GM10248 (cell line): ENCODE data around the gene TTLL6.

Experiments used
- CTCF ChIA-PET: fragments of 300-600 bp; sonication (Branson Sonifier 250); formaldehyde crosslinking; extraction: SDS; loops from one replicate; lab custom pipeline; 2021; ENCODE audit warnings: antibody characterized with exemption; lab: Yijun Ruan, JAX
- POLR2A ChIA-PET: fragments of 350-650 bp; sonication (Branson Sonifier 250); formaldehyde crosslinking; extraction: SDS; loops from one replicate; lab custom pipeline; 2020; ENCODE audit warnings: antibody characterized with exemption; lab: Yijun Ruan, JAX
- DNase-seq: peaks from one replicate; pipeline ENCODE4 v3.0.0; 2012; ENCODE audit errors: extremely low spot score
- TF ChIP-seq, protein P1 (sequence below): IDR thresholded peaks from 2 replicates; pipeline ENCODE4 v1.5.1; 2012; ENCODE audit warnings: mild to moderate bottlenecking, low read depth; ENCODE audit errors: extremely low read depth, missing control alignments, control extremely low read depth

The TTLL6 gene

DNA sequence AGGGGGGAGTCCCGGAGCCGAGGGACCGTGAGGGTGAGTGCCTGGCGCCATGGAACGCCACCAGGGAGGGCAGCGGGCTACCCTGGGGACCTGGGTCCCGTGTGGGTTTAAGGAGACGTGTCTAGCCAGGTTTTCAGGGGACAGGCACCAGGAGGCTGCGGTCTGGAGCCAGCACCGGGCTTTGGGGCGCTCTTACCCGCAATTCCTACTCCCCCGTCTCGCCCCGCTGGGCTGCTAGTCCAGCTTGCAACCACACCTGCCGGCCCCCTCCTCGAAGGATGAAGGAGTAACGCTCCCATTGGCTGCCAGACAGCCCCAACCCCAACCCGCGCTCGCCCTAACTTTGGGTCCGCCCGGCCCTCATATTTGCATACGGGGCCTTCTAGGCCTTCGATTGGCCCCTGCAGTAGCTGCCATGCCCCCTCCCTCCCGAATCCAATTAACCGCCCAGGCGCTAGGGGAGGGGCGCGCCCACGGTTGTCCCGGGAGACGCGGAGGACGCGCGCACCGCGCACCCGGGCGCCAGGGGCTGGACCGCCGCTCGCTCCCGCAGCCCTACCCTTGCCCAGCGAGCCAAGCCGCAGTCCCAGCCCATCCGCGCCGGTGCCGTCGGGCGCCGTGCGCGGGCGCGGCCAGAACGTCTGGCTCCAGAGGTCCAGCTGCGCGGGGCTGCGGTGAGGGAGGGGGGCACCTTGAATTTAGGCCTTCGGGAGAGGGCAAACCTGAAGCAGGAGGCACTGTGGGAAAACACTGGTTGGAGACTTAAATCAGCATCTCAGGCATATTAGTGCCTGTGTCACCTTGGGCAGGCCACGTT lies at the start of gene TTLL6:
Gene TTLL6, minus strand, starts transcription at position 456 of the 817 bp plus-strand sequence. Its CDS starts 157 bp downstream, at position 299.
- TF ChIP-seq, protein P1, sequence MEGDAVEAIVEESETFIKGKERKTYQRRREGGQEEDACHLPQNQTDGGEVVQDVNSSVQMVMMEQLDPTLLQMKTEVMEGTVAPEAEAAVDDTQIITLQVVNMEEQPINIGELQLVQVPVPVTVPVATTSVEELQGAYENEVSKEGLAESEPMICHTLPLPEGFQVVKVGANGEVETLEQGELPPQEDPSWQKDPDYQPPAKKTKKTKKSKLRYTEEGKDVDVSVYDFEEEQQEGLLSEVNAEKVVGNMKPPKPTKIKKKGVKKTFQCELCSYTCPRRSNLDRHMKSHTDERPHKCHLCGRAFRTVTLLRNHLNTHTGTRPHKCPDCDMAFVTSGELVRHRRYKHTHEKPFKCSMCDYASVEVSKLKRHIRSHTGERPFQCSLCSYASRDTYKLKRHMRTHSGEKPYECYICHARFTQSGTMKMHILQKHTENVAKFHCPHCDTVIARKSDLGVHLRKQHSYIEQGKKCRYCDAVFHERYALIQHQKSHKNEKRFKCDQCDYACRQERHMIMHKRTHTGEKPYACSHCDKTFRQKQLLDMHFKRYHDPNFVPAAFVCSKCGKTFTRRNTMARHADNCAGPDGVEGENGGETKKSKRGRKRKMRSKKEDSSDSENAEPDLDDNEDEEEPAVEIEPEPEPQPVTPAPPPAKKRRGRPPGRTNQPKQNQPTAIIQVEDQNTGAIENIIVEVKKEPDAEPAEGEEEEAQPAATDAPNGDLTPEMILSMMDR: no peak
- ChIA-PET CTCF (interaction anchor here (0.9 to 30.8 kb wide), 10 partner anchors 13 to 216 kb away, joined by 3 to 770 read pairs (median 8); no protein-coding TSS in a partner anchor), POLR2A (interaction anchor here (0.5 kb wide), 1 partner anchor 452 kb away, joined by 3 read pairs; no protein-coding TSS in a partner anchor)
- peak; percentile 74 for DNase-seq

DNA sequence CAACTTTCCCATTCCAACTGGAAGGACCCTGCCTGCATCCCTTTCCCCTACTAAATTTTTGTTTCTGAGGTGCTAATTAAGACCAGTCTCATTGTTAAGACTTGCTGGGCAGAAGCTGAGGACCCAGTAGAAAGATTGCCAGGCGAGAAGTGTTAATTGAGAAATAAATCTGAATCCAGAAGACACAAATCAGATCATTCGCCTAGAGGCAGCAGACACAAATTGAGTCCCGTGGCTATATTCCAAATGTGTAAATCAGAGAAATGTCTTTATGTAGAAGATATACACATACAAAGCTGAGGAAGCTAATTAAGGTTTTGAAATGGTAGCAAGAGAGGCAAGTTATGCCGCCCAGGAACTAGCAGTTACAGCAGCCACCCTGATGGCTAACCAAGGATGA lies 43.4 kb upstream of the TTLL6 start:
- POLR2A ChIA-PET: no interaction called here
- CTCF ChIA-PET: interaction anchor here (0.8 to 12.1 kb wide), 8 partner anchors 19 to 172 kb away, joined by 3 to 109 read pairs (median 8); no protein-coding TSS in a partner anchor
- TF ChIP-seq, protein P1: no peak
- no peak for DNase-seq

DNA sequence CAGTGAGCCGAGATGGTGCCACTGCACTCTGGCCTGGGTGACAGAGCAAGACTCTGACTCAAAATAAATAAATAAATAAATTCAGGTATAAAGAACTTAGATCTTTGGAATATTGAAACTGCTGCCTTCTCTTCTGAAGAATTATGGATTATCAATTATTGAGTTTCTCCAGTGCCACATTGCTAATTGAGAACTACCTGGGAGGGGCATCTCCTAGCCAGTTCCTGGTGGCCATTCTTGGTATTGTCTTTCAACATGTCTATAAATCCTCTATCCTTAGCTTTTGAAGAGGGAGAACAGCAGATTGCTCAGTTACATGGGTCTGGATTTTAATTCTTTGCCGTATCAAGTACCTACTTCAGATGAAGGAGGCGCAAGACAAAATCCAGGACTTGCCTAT lies 43.0 kb upstream of the TTLL6 start:
- POLR2A ChIA-PET: no interaction called here
- TF ChIP-seq, protein P1: no peak
- no peak for DNase-seq
- CTCF ChIA-PET: interaction anchor here (0.9 to 12.1 kb wide), 8 partner anchors 19 to 55 kb away, joined by 3 to 109 read pairs (median 8); no protein-coding TSS in a partner anchor

DNA sequence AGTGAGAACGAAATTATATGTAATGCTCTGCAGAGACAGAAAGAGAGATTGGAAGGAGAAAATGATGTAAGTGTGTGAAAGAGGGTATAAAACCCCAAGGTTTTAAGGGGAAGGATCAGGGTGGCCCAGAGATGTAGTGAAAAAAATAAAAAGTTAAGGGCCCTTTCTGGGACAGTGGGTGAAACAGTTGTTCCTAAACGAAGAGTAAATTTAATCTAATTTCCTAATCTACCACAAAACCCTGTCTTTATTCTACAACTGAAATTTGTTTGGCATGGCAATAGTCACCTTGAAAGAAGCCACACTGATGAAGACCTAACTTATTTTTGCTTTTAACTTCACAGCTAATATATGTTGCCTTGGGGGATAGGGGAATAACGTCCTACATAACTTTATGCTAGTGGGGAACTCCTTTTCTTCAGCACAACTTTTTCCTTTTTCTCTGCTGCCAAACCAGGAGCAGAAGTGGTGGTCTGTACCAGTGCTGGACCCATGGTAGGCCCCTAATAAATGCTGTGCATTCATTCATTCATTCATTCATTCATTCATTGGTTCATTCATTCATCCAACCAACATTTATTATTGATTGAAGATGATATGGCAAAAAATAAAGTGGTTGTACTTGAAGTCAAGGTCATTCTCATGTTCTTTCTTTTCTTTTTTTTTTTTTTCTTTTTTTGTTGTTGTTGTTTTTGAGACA lies 39.2 kb upstream of the TTLL6 start:
- CTCF ChIA-PET: interaction anchor here (1.1 to 12.1 kb wide), 5 partner anchors 8 to 52 kb away, joined by 3 to 109 read pairs (median 4); no protein-coding TSS in a partner anchor

DNA sequence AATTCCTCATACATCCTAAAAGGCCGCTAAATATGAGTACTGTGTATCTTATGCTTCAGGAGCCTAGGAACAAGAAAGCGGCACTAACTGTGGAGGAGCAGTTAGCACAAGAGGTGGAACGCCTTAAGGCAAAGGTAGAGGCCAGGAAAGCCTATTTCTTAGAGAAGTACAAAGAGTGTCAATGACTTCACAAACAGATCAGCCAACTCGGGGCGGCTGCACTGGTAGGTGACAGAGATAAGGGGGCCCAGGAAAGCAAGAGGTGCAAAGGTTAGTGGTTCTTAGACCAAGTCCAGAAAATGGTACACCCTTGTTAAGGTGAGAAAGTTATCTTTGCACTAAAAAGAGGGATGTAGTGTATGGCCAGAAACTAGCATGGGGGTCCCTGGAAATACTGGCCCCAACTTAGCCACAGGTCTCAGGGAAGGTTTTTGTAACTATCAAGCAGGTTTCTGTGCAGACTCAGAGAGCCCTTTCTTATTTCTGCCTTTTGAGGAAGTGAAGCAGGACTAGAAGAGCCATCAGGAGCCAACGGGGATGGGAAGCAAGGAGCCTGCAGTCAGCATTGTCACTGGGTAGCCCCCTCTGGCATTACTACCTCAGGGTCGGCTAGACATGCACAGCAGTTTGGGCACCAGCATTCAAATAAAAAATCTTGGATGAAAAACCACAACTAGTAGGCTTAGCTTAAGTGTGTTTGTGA lies 37.9 kb upstream of the TTLL6 start:
- ChIA-PET CTCF (interaction anchor here (1.1 to 12.1 kb wide), 4 partner anchors 10 to 51 kb away, joined by 3 to 109 read pairs (median 5); no protein-coding TSS in a partner anchor), POLR2A (interaction anchor here (0.6 kb wide), 1 partner anchor 11 kb away, joined by 3 read pairs; no protein-coding TSS in a partner anchor)
- TF ChIP-seq, protein P1: no peak
- no peak for DNase-seq

More for the DNA sequence above, 39.2 kb upstream of the TTLL6 start:
- no peak for DNase-seq
- TF ChIP-seq, protein P1: no peak
- POLR2A ChIA-PET: interaction anchor here (0.6 kb wide), 1 partner anchor 40 kb away, joined by 4 read pairs; no protein-coding TSS in a partner anchor
